ENCODE data around the gene ZNF335.

The ZNF335 gene

GRCh38 chr20:45965169-45966002 is 6.6 kb downstream of the ZNF335 start:
- TF ChIP-seq CREB1 (IDR thresholded peaks at IDR 0.05; ENCODE audit: low read depth) (no peak), EP300 (IDR thresholded peaks at IDR 0.05; ENCODE audit: borderline replicate concordance) (no peak), TAF1 (IDR thresholded peaks at IDR 0.05; ENCODE audit: low read depth) (no peak), USF1 (IDR thresholded peaks at IDR 0.05) (no peak), REST (IDR thresholded peaks at IDR 0.05; ENCODE audit: low read depth) (no peak), MAX (IDR thresholded peaks at IDR 0.05) (no peak), EGR1 (IDR thresholded peaks at IDR 0.05) (no peak), FOXM1 (IDR thresholded peaks at IDR 0.05; ENCODE audit: borderline replicate concordance, low read depth) (no peak), ZBTB7A (IDR thresholded peaks at IDR 0.05; ENCODE audit: low read depth) (no peak), TEAD4 (IDR thresholded peaks at IDR 0.05) (no peak), CEBPB (IDR thresholded peaks at IDR 0.05) (no peak), YY1 (IDR thresholded peaks at IDR 0.05; ENCODE audit: low read depth) (no peak), TCF12 (IDR thresholded peaks at IDR 0.05; ENCODE audit: low read depth) (no peak), RAD21 (IDR thresholded peaks at IDR 0.05; ENCODE audit: low read depth) (no peak), NFIC (IDR thresholded peaks at IDR 0.05) (no peak)

- TF ChIP-seq TEAD4 (IDR thresholded peaks at IDR 0.05), result no peak
- no peak for TF ChIP-seq YY1 (IDR thresholded peaks at IDR 0.05; ENCODE audit: low read depth)
- no peak for TF ChIP-seq EGR1 (IDR thresholded peaks at IDR 0.05)
- TF ChIP-seq CEBPB (IDR thresholded peaks at IDR 0.05), result no peak
- no peak for TF ChIP-seq FOXM1 (IDR thresholded peaks at IDR 0.05; ENCODE audit: borderline replicate concordance, low read depth)
- TF ChIP-seq REST (IDR thresholded peaks at IDR 0.05; ENCODE audit: low read depth), result no peak
- TF ChIP-seq RAD21 (IDR thresholded peaks at IDR 0.05; ENCODE audit: low read depth), result no peak
- no peak for TF ChIP-seq TCF12 (IDR thresholded peaks at IDR 0.05; ENCODE audit: low read depth)
- TF ChIP-seq CREB1 (IDR thresholded peaks at IDR 0.05; ENCODE audit: low read depth), result no peak
- TF ChIP-seq NFIC (IDR thresholded peaks at IDR 0.05), result no peak
- no peak for TF ChIP-seq MAX (IDR thresholded peaks at IDR 0.05)
- TF ChIP-seq TAF1 (IDR thresholded peaks at IDR 0.05; ENCODE audit: low read depth), result no peak
- TF ChIP-seq ZBTB7A (IDR thresholded peaks at IDR 0.05; ENCODE audit: low read depth), result no peak
Observed at GRCh38 chr20:45964006-45964400, 8.0 kb downstream of the ZNF335 start.

GRCh38 chr20:45963059-45964005 is 8.7 kb downstream of the ZNF335 start:
- no peak for TF ChIP-seq TAF1 (IDR thresholded peaks at IDR 0.05; ENCODE audit: low read depth)
- no peak for TF ChIP-seq ZBTB7A (IDR thresholded peaks at IDR 0.05; ENCODE audit: low read depth)
- TF ChIP-seq RAD21 (IDR thresholded peaks at IDR 0.05; ENCODE audit: low read depth), result peak; percentile 52

- TF ChIP-seq FOXM1 (IDR thresholded peaks at IDR 0.05; ENCODE audit: borderline replicate concordance, low read depth), result no peak
- no peak for TF ChIP-seq USF1 (IDR thresholded peaks at IDR 0.05)
- TF ChIP-seq ZBTB7A (IDR thresholded peaks at IDR 0.05; ENCODE audit: low read depth), result no peak
- no peak for TF ChIP-seq RAD21 (IDR thresholded peaks at IDR 0.05; ENCODE audit: low read depth)
- TF ChIP-seq YY1 (IDR thresholded peaks at IDR 0.05; ENCODE audit: low read depth), result no peak
- no peak for TF ChIP-seq MAX (IDR thresholded peaks at IDR 0.05)
- no peak for TF ChIP-seq TAF1 (IDR thresholded peaks at IDR 0.05; ENCODE audit: low read depth)
- TF ChIP-seq TCF12 (IDR thresholded peaks at IDR 0.05; ENCODE audit: low read depth), result no peak
- no peak for TF ChIP-seq CREB1 (IDR thresholded peaks at IDR 0.05; ENCODE audit: low read depth)
- no peak for TF ChIP-seq NFIC (IDR thresholded peaks at IDR 0.05)
- TF ChIP-seq TEAD4 (IDR thresholded peaks at IDR 0.05), result no peak
- TF ChIP-seq EGR1 (IDR thresholded peaks at IDR 0.05), result no peak
- TF ChIP-seq CEBPB (IDR thresholded peaks at IDR 0.05), result no peak
- no peak for TF ChIP-seq EP300 (IDR thresholded peaks at IDR 0.05; ENCODE audit: borderline replicate concordance)
- TF ChIP-seq REST (IDR thresholded peaks at IDR 0.05; ENCODE audit: low read depth), result no peak
Observed at GRCh38 chr20:45962031-45962755, 9.8 kb downstream of the ZNF335 start.

Data from Ishikawa (cell line).